SH-SY5Y (cell line): ENCODE measurements around the gene LYPD5.

Source experiments
- GATA2 ChIP-seq: IDR thresholded peaks from 2 replicates; pipeline ENCODE4 v1.6.1; 2011; ENCODE audit warnings: mild to moderate bottlenecking, low read depth, low read length
- GATA3 ChIP-seq: IDR thresholded peaks from 2 replicates; pipeline ENCODE4 v1.6.1; 2011; ENCODE audit warnings: low read depth, mild to moderate bottlenecking, low read length, moderate library complexity

DNA sequence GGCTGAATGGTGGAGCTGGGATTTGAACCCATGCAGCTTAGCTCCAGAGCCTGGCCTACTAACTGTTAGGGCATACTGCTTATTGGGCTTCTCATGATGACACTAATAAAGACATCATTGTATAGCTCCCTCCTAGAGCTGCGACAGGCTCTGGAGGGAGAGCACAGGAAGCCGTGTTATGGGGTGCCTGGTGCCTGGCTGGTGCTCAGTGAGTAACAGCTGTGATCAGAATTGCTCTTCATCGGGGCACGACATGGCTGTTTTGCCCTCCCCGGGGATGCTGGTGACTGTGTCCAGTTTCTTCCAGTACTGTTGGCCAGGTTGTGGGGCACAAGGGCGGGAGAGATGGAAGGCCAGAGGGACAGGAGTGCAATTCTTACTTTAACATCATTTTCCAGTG, 5.1 kb downstream of the LYPD5 start:
- TF ChIP-seq GATA2 (no peak), GATA3 (no peak)
